HG03060 (cell line): ENCODE results near the gene GSTA3.
"Not testable (repeated sequence)": the region's sequence is repeated elsewhere in the genome, so short reads cannot be mapped to it uniquely, and the experiment has no call there.

ENCODE experiments used
- ATAC-seq: cut with Tn5 transposase; IDR thresholded peaks from one replicate; pipeline ENCODE4 v1.9.1; 2021; ENCODE audit warnings: low read depth, moderate number of reproducible peaks; ENCODE audit not compliant: unreplicated experiment

GSTA3 gene

DNA sequence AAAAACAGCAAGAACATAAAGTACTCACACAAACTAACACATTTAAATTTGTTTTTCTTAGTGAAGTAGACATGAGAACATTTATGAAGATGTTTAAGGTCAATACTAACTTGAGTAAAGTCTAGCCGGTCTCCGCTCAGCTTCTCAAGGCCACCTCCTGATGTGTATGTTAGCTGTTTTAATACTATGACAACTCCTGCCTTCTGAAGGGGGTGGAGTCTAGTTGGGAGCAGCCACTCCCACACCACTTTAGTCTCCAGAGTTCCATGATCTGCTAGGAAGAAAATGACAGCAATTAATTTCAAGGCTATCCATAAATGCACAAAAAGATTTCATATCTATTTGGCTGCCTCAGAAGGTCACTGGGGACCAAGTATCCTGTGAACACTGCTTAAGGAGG lies at the start of gene GSTA3:
GSTA3 (minus strand) TSS at position 168 of the 400 bp plus-strand sequence. CDS start 3,864 bp downstream, outside the sequence.
- ATAC-seq = no peak

GRCh38 chr6:52958546-52959255 lies 49.2 kb upstream of the GSTA3 start:
- no peak for ATAC-seq

- ATAC-seq = no peak
Observed at GRCh38 chr6:52955871-52956270, 46.4 kb upstream of the GSTA3 start.

DNA sequence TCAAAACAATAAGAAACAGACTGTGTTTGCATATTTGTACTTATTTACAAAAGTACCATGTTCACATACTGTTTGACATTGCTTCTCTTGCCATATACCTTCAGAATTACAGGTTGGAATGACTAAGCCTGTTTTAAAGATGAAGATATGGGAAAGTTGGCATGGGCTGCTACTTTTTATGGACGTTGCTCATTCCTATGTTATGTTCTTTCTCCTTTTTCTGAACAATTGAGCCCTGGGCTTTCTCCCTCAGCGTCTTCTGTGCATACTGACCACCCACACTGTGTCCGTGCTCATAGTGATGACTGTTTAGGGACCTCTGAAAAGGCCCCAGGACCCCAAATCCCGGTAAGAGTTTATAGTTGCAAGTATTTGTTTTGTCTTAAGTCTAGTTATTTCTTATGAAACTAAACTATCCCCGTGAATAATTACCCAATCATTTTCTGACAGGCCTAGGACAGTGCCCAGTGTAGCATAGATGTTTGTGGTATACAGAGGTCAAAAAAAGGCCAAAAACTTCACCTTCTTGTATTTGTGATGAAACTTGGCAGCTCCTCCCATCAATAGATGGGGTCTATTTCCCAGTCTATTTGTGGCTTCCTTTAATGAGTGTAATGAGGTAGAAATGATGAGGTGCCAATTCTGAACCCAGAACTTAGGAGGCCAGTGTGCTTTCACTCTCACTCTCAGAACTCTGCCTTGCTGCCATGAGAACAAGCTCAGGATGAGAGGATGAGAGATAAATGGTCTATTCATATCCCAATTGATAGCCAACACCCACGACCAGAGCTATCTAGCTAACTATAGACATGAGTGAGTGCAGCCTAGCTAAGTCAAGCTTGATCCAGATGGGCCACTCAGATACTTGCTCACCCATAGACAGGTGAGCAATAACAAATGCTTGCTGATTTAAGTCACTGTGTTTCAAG lies 44.7 kb upstream of the GSTA3 start:
- no peak for ATAC-seq

DNA sequence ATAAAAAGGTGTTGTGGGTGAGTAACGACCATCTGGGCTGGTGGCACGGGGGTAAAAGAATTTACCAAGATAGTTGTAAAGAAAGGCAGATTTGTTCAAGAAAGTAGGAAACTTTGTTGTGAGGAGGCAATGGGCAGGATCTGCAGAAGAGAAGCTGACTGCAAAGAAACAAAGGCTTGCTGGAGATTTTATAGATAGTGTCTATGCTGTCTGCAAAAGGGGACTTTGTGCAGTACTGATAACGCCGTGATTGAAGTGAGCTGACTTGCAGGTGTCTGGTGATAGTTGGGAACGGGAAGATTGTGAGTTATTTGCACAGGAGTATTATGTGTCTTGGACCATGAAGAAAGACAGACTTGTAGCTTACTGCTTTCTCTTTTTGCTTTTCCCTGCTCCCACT lies 36.8 kb upstream of the GSTA3 start:
- no peak for ATAC-seq

DNA sequence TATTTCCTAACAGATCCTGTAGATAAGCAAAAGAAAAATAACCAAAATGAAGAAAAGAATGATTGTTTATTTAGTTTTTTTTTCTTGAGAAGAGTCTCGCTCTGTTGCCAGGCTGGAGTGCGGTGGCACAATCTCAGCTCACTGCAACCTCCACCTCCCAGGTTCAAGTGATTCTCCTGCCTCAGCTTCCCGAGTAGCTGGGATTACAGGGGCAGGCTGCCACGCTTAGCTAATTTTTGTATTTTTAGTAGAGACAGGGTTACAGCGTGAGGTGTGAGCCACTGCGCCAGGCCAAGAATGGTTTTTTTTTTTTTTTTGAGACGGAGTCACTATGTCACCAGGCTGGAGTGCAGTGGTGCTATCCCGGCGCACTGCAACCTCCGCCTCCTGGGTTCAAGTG lies 33.3 kb upstream of the GSTA3 start:
- ATAC-seq = not testable (repeated sequence)

DNA sequence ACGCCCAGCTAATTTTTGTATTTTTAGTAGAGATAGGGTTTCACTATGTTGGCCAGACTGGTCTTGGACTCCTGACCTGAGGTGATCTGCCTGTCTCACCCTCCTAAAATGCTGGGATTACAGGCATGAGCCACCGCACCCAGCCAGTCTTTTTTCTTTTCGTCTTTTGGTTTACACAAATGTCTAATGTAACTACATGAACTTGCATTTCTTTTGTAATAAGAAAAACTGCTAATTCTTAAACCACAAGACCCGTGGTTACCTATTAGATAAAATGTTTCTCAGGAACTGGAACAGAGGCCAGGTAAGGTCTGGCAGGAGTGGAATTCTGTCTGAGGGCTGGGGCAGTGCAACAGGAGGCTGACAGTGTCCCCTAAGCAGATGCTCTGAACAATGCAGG lies 32.7 kb upstream of the GSTA3 start:
- ATAC-seq = no peak

DNA sequence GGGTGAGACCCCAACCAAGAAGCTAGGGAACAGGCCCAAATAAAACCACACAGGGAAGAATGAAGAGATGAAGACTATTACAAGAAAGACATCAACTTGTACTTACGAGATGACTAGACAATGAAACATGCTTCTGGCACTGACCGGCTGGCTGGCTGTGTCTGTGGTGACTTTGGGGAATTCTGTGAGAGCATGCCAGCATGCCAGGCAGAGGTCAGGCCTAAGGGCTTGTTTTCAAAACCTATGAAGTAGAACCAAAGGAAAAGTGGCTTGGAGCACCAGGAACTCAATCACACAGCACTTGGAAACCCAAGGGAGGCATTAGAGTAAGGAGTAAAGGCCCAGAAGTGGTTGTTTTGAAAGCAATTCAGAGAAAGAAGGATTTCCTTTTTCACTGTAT lies 28.4 kb upstream of the GSTA3 start:
- ATAC-seq = no peak

DNA sequence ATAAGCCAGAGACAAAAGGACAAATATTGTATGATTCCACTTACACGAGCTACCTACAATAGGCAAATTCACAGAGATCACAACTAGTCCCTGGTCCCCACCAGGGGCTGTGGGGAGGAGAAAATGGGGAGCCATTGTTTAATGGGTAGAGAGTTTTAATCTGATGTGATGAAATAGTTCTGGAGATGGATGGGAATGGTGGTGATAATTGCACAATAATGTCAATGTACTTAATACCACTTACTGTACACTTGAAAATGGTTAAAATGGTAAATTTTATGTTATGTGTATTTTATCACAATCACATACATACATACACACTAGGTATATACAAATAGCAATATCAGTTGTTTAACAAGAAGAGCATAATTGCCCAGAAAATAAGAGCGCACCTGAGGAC lies 24.3 kb upstream of the GSTA3 start:
- ATAC-seq = no peak

DNA sequence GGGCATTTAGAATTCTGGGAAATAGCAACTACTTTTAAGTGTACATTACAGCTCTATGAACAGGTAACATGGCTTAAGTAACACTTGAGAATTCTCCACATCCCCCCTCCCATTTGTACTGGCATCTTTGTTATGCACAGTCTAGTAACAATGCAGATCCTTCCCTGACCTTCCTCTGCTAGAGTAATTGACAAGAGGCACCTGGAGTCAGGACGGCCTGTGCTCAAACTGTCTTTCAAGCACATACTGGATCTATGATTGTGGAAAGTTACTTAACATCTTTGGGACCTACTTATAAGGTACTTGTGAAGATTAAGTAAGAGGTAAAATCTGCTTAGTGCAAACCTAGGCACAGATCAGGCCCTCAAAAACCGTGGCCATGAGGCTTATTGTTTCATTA lies 21.9 kb upstream of the GSTA3 start:
- ATAC-seq = no peak

DNA sequence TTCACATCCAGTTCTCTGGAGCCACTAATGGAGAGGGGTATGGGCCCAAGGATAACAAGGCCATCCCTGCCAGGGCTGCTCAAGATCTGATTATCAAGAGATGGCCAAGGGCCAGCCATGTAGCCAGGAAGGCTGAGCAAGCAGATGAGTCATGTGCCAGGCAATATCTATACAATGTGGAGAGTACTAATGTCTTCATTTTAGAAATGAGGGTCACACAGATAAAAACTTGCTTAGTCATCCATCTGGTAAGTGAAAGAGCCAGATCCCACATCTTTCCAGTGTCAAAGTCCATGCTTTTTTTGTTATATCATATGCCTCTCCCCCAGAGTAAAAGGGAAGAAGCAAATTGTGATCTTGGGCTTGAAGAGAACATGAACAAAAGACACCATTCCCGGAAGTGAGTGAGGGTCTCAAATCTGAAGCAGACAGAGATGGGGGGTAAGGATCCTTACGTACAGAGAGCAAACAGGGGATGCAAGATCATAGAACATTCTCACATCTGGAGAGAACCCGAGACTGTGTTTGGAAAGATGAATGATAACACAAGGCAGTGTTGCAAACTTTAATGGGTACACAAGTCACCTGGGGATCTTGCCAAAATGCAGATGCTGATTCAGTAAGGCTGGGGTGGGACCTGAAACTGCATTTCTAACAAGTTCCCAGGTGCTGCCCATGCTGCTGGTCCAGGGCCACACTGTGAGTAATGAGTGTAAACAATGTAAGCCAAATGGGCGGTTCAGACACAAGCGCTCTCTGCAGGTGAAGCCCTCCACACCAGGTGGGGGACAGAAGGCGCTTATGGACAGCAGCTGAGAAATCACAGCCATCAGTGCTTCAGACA lies 20.0 kb upstream of the GSTA3 start:
- no peak for ATAC-seq

DNA sequence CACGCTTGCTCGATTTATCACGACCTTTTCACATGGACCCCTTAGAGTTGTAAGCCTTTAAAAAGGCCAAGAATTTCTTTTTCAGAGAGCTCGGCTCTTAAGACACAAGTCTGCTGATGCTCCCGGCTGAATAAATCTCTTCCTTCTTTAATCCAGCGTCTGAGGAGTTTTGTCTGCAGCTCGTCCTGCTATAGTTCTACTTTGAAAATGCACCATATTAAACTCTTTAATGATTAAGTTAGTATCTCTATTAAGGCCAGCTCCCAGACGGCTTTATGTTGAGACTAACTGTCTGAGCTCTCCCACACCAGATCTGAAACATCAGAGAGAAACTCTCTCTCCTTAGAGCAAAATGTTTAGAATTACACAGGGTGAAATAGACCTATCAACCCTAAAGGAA lies 18.0 kb upstream of the GSTA3 start:
- no peak for ATAC-seq

GRCh38 chr6:52925919-52926792 lies 16.7 kb upstream of the GSTA3 start:
- no peak for ATAC-seq

- ATAC-seq = no peak
Observed at GRCh38 chr6:52925042-52925441, 15.5 kb upstream of the GSTA3 start.

DNA sequence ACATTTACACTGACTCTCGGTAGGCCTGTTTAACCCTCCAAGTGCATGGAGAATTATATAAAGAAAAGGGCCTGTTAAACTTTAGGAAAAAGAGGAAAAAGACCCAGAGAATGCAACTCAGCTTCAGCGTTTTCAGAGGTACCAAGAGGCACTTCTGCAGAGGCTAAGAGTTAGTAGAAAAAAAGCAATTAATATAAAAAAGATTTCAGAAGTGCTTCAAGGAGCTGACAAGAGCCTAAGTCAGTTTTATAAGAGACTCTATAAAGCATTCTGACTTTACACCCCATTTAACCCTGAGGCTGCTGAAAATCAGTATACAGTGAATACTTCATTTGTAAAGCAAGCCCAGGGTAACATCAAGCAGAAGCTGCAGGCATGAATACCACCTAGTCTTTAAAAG lies 14.2 kb upstream of the GSTA3 start:
- not testable (repeated sequence) for ATAC-seq

DNA sequence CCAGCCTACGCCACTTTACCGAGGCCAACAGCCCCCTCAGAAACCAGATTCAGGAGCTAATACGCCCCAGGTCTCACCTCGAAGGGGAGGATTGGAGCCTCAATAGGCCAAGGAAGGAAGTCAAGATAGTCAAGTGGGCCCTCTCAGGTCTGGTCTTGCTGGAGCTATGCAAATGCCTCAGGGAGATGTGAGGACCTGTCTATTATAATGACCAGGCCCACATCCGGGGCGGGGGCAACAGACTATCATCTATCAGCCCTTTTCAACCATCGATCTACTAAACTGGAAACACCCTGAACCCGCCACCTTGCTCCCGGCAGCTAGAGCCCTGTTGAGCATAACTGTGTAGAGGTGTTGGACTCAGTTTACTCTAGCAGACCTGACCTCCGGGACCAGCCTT lies 12.7 kb upstream of the GSTA3 start:
- no peak for ATAC-seq

- no peak for ATAC-seq
Observed at GRCh38 chr6:52921743-52922142, 12.2 kb upstream of the GSTA3 start.

- ATAC-seq = not testable (repeated sequence)
Observed at GRCh38 chr6:52919511-52919910, 10.0 kb upstream of the GSTA3 start.

DNA sequence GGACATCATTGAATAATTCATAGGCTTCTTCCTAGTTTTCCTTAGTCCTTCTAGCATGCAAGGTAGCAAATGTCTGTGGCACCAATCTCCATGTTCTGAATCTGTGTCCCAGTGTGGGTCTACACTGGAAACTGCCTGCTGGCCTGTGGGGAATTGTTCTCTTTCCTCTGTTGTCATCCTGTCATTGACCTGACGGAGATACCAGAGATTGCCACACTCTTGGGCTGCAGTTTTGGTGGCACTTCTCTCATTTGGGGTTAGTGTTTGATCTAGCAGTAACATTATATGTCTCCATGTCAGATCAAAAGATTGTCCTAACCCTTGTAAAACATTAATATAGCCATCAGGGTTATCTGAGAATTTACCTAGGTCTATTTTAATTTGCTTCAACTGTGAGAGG lies 9.3 kb upstream of the GSTA3 start:
- ATAC-seq = not testable (repeated sequence)
